ENCODE data around the gene TLDC2. TPM values are rescaled to one million over a fixed set of nuclear protein-coding genes. Genes with fewer than 3 reads are reported as not detected.

TLDC2 gene
- total and polyA plus RNA-seq, 4 experiments from 2014 or later, result 0.52 TPM; not detected in 3

- intact Hi-C loops (cut with micrococcal nuclease), result loop anchor here (10.0 kb wide), 1 partner anchor 107 kb away; the partner anchor contains the start of gene DSN1
- peak overlapping the region in 1 of 7 donors; percentile 13 for H3K27ac Mint-ChIP-seq
These were observed 6.0 kb downstream of the TLDC2 start for GRCh38 chr20:36881888-36882287.

GRCh38 chr20:36883977-36884535 lies 8.1 kb downstream of the TLDC2 start:
- Histone ChIP-seq H3K36me3 (ENCODE audit: insufficient read depth, low read length) (no peaks in the 10 kb centered on the region), H3K27me3 (ENCODE audit: insufficient read depth, low read length) (no peaks in the 10 kb centered on the region), H3K27ac (ENCODE audit: low read depth, low read length) (no peak overlapping the region), H3K4me3 (ENCODE audit: low read length in 2 of 2) (no peak overlapping the region), H3K4me1 (ENCODE audit: insufficient read depth, low read length) (peaks cover 12% of the 10 kb centered on the region), H3K9me3 (ENCODE audit: control insufficient read depth in 1 of 2, low read length in 2 of 2) (no peaks in the 10 kb centered on the region)
- H3K27ac Mint-ChIP-seq, result no peak overlapping the region
- peaks cover 0 to 5% (median 0%) of the 10 kb centered on the region in 8 donors for H3K9me3 Mint-ChIP-seq
- CTCF ChIA-PET (ENCODE audit: partially characterized antibody), result interaction anchor here (1.5 kb wide), 1 partner anchor 287 kb away, joined by 5 read pairs; no protein-coding TSS in a partner anchor
- POLR2A ChIA-PET (ENCODE audit: partially characterized antibody), result interaction anchor here (1.1 kb wide), 1 partner anchor 8 kb away, joined by 3 read pairs; no protein-coding TSS in a partner anchor
- peaks cover 0 to 11% of the 10 kb centered on the region in 2 donors for H3K36me3 Mint-ChIP-seq
- no peak for DNase-seq
- peaks cover 12 to 22% (median 15%) of the 10 kb centered on the region in 4 donors for H3K4me1 Mint-ChIP-seq
- H3K4me3 Mint-ChIP-seq, result no peak overlapping the region
- intact Hi-C loops (cut with micrococcal nuclease), result loop anchor here (10.0 kb wide), 1 partner anchor 109 kb away; the partner anchor contains the start of gene DSN1
- no peaks in the 10 kb centered on the region for H3K27me3 Mint-ChIP-seq

More at GRCh38 chr20:36881888-36882287, 6.0 kb downstream of the TLDC2 start:
- H3K27ac ChIP-seq (ENCODE audit: low read depth, low read length), result no peak overlapping the region
- no peaks in the 10 kb centered on the region for H3K27me3 Mint-ChIP-seq
- CTCF ChIA-PET (ENCODE audit: partially characterized antibody), result interaction anchor here (0.9 kb wide), 1 partner anchor 73 kb away, joined by 3 read pairs; no protein-coding TSS in a partner anchor
- no peaks in the 10 kb centered on the region for H3K36me3 ChIP-seq (ENCODE audit: insufficient read depth, low read length)
- peaks cover 0 to 5% (median 0%) of the 10 kb centered on the region in 8 donors for H3K9me3 Mint-ChIP-seq
- peaks cover under 1 to 2% of the 10 kb centered on the region in 2 donors for H3K36me3 Mint-ChIP-seq
- no peak for DNase-seq
- no peak overlapping the region for H3K4me3 ChIP-seq (ENCODE audit: low read length in 2 of 2)
- no peaks in the 10 kb centered on the region for H3K27me3 ChIP-seq (ENCODE audit: insufficient read depth, low read length)
- no peak overlapping the region for H3K4me3 Mint-ChIP-seq
- H3K4me1 Mint-ChIP-seq, result peaks cover 4 to 12% (median 6%) of the 10 kb centered on the region in 4 donors
- POLR2A ChIA-PET (ENCODE audit: partially characterized antibody), result interaction anchor here (0.8 kb wide), 2 partner anchors 19 to 46 kb away, joined by 3 to 4 read pairs; no protein-coding TSS in a partner anchor
- peaks cover 3% of the 10 kb centered on the region for H3K4me1 ChIP-seq (ENCODE audit: insufficient read depth, low read length)
- H3K9me3 ChIP-seq (ENCODE audit: control insufficient read depth in 1 of 2, low read length in 2 of 2), result no peaks in the 10 kb centered on the region

GRCh38 chr20:36885356-36885755 lies 9.4 kb downstream of the TLDC2 start:
- no peaks in the 10 kb centered on the region for H3K27me3 ChIP-seq (ENCODE audit: insufficient read depth, low read length)
- Mint-ChIP-seq H3K36me3 (peaks cover 9 to 21% of the 10 kb centered on the region in 2 donors), H3K4me3 (no peak overlapping the region), H3K27ac (peak overlapping the region in 2 of 7 donors; percentile 62 to 68), H3K27me3 (no peaks in the 10 kb centered on the region), H3K4me1 (peaks cover 12 to 22% (median 15%) of the 10 kb centered on the region in 4 donors), H3K9me3 (peaks cover 0 to 5% (median 0%) of the 10 kb centered on the region in 8 donors)
- H3K9me3 ChIP-seq (ENCODE audit: control insufficient read depth in 1 of 2, low read length in 2 of 2), result no peaks in the 10 kb centered on the region
- ChIA-PET CTCF (ENCODE audit: partially characterized antibody) (interaction anchor here (1.2 to 1.8 kb wide), 2 partner anchors 21 to 131 kb away, joined by 3 to 5 read pairs; no protein-coding TSS in a partner anchor), POLR2A (ENCODE audit: partially characterized antibody) (interaction anchor here (0.9 kb wide), 1 partner anchor 15 kb away, joined by 3 read pairs; no protein-coding TSS in a partner anchor)
- no peak overlapping the region for H3K4me3 ChIP-seq (ENCODE audit: low read length in 2 of 2)
- DNase-seq, result no peak
- no peak overlapping the region for H3K27ac ChIP-seq (ENCODE audit: low read depth, low read length)
- intact Hi-C loops (cut with micrococcal nuclease), result loop anchor here (10.0 kb wide), 1 partner anchor 111 kb away; the partner anchor contains the start of gene DSN1
- H3K36me3 ChIP-seq (ENCODE audit: insufficient read depth, low read length), result peaks cover 9% of the 10 kb centered on the region
- H3K4me1 ChIP-seq (ENCODE audit: insufficient read depth, low read length), result peaks cover 12% of the 10 kb centered on the region

- intact Hi-C loops (cut with micrococcal nuclease), result loop anchor here (2.0 to 10.0 kb wide), 3 partner anchors 112 to 684 kb away; partner anchors contain the start of gene DSN1
- H3K9me3 ChIP-seq (ENCODE audit: control insufficient read depth in 1 of 2, low read length in 2 of 2), result no peaks in the 10 kb centered on the region
- peaks cover 0 to 5% (median 0%) of the 10 kb centered on the region in 8 donors for H3K9me3 Mint-ChIP-seq
- no peak overlapping the region for H3K4me3 ChIP-seq (ENCODE audit: low read length in 2 of 2)
- H3K4me1 ChIP-seq (ENCODE audit: insufficient read depth, low read length), result peaks cover 12% of the 10 kb centered on the region
- peaks cover 24 to 38% of the 10 kb centered on the region in 2 donors for H3K36me3 Mint-ChIP-seq
- POLR2A ChIA-PET (ENCODE audit: partially characterized antibody), result interaction anchor here (1.0 kb wide), 1 partner anchor 23 kb away, joined by 4 read pairs; a partner anchor contains a TSS
- peak overlapping the region in 4 of 8 donors; percentile 26 to 51 (median 30) for H3K4me3 Mint-ChIP-seq
- H3K27me3 ChIP-seq (ENCODE audit: insufficient read depth, low read length), result no peaks in the 10 kb centered on the region
- H3K27ac Mint-ChIP-seq, result peak overlapping the region; percentile 42 to 87 (median 81)
- peaks cover 21% of the 10 kb centered on the region for H3K36me3 ChIP-seq (ENCODE audit: insufficient read depth, low read length)
- peak; percentile 67 to 74 (median 72) for DNase-seq
- CTCF ChIA-PET (ENCODE audit: partially characterized antibody), result interaction anchor here (0.8 to 2.4 kb wide), 10 partner anchors 8 to 685 kb away, joined by 3 to 10 read pairs (median 4); no protein-coding TSS in a partner anchor
- H3K27me3 Mint-ChIP-seq, result no peaks in the 10 kb centered on the region
- H3K27ac ChIP-seq (ENCODE audit: low read depth, low read length), result no peak overlapping the region
- H3K4me1 Mint-ChIP-seq, result peaks cover 12 to 22% (median 14%) of the 10 kb centered on the region in 4 donors
These were observed 11.2 kb downstream of the TLDC2 start for GRCh38 chr20:36886859-36887751.

GRCh38 chr20:36887752-36888090 lies 11.8 kb downstream of the TLDC2 start:
- H3K27ac Mint-ChIP-seq, result peak overlapping the region in 6 of 7 donors; percentile 42 to 87 (median 74)
- H3K27ac ChIP-seq (ENCODE audit: low read depth, low read length), result no peak overlapping the region
- intact Hi-C loops (cut with micrococcal nuclease), result loop anchor here (2.0 to 10.0 kb wide), 3 partner anchors 113 to 685 kb away; partner anchors contain the start of gene DSN1
- H3K4me3 Mint-ChIP-seq, result peak overlapping the region in 1 of 8 donors; percentile 22
- no peaks in the 10 kb centered on the region for H3K9me3 ChIP-seq (ENCODE audit: control insufficient read depth in 1 of 2, low read length in 2 of 2)
- H3K36me3 ChIP-seq (ENCODE audit: insufficient read depth, low read length), result peaks cover 27% of the 10 kb centered on the region
- no peak overlapping the region for H3K4me3 ChIP-seq (ENCODE audit: low read length in 2 of 2)
- peaks cover 0 to 5% (median 0%) of the 10 kb centered on the region in 8 donors for H3K9me3 Mint-ChIP-seq
- no peaks in the 10 kb centered on the region for H3K27me3 Mint-ChIP-seq
- H3K4me1 Mint-ChIP-seq, result peaks cover 12 to 22% (median 14%) of the 10 kb centered on the region in 4 donors
- ChIA-PET CTCF (ENCODE audit: partially characterized antibody) (interaction anchor here (1.4 to 2.4 kb wide), 3 partner anchors 10 to 133 kb away, joined by 4 to 10 read pairs (median 4); no protein-coding TSS in a partner anchor), POLR2A (ENCODE audit: partially characterized antibody) (no interaction called here)
- H3K4me1 ChIP-seq (ENCODE audit: insufficient read depth, low read length), result peaks cover 12% of the 10 kb centered on the region
- H3K27me3 ChIP-seq (ENCODE audit: insufficient read depth, low read length), result no peaks in the 10 kb centered on the region
- peaks cover 29 to 44% of the 10 kb centered on the region in 2 donors for H3K36me3 Mint-ChIP-seq
- DNase-seq, result no peak

- Mint-ChIP-seq H3K36me3 (peaks cover 41 to 55% of the 10 kb centered on the region in 2 donors), H3K9me3 (peaks cover 0 to 3% (median 0%) of the 10 kb centered on the region in 8 donors), H3K4me1 (peaks cover 12 to 19% (median 15%) of the 10 kb centered on the region in 4 donors), H3K27me3 (no peaks in the 10 kb centered on the region), H3K4me3 (no peak overlapping the region), H3K27ac (peak overlapping the region in 1 of 7 donors; percentile 35)
- H3K27ac ChIP-seq (ENCODE audit: low read depth, low read length), result no peak overlapping the region
- POLR2A ChIA-PET (ENCODE audit: partially characterized antibody), result interaction anchor here (0.5 to 0.7 kb wide), 3 partner anchors 14 to 133 kb away, joined by 3 read pairs; no protein-coding TSS in a partner anchor
- no peaks in the 10 kb centered on the region for H3K9me3 ChIP-seq (ENCODE audit: control insufficient read depth in 1 of 2, low read length in 2 of 2)
- no peaks in the 10 kb centered on the region for H3K27me3 ChIP-seq (ENCODE audit: insufficient read depth, low read length)
- DNase-seq, result no peak
- peaks cover 12% of the 10 kb centered on the region for H3K4me1 ChIP-seq (ENCODE audit: insufficient read depth, low read length)
- H3K4me3 ChIP-seq (ENCODE audit: low read length in 2 of 2), result no peak overlapping the region
- CTCF ChIA-PET (ENCODE audit: partially characterized antibody), result interaction anchor here (1.0 to 1.9 kb wide), 7 partner anchors 9 to 134 kb away, joined by 3 to 6 read pairs (median 5); no protein-coding TSS in a partner anchor
- H3K36me3 ChIP-seq (ENCODE audit: insufficient read depth, low read length), result peaks cover 39% of the 10 kb centered on the region
- intact Hi-C loops (cut with micrococcal nuclease), result loop anchor here (10.0 kb wide), 1 partner anchor 114 kb away; the partner anchor contains the start of gene DSN1
These were observed 13.1 kb downstream of the TLDC2 start for GRCh38 chr20:36888880-36889516.

Data from CD4-positive, alpha-beta memory T cell (primary cell).